H1 (cell line): ENCODE results near the gene SLC9A3. TPM values are rescaled to one million over a fixed set of nuclear protein-coding genes. Genes with fewer than 3 reads are reported as not detected.

Source experiments
- KDM5A ChIP-seq: fragments of 200-600 bp; IDR thresholded peaks from 2 replicates; pipeline ENCODE4 v1.7.1; 2012; ENCODE audit warnings: mild to moderate bottlenecking, low read length, inconsistent platforms, mixed read lengths
- NANOG ChIP-seq: IDR thresholded peaks from 2 replicates; pipeline ENCODE4 v1.6.1; 2011; ENCODE audit warnings: low read length, low read depth, mild to moderate bottlenecking, inconsistent platforms; ENCODE audit not compliant: insufficient read depth, poor library complexity, severe bottlenecking
- polyA plus RNA-seq, 7 experiments: library from polyadenylated mRNA; depleted of rRNA in 3 of 7; stranded (reverse) in 5 of 7; unstranded in 2 of 7; fragments of >200 nt in 5 of 7; fragments of 200-250 nt in 2 of 7; gene quantifications; 1 replicate in 5 of 7; 2 replicates in 1 of 7; 4 replicates in 1 of 7; pipeline versions ENCODE4 v1.2.1 to v1.2.3, GENCODE V29; 2011 to 2013; ENCODE audit warnings: missing spikeins in 2 of 7, mixed read lengths in 2 of 7
- total RNA-seq: library from RNA; stranded (reverse); fragmentation: NEBNext Ultra II Directional; extraction: Animal tissue kit (Norgen Biotek cat#: 25700); gene quantifications from 2 replicates; pipeline ENCODE4 v1.2.1, GENCODE V29; 2021

Gene SLC9A3
- total and polyA plus RNA-seq, 2 of the 8 experiments (the other 6 are each of a cell fraction or from before 2014, with no cell fraction given) = 0.95 to 1.0 TPM

DNA sequence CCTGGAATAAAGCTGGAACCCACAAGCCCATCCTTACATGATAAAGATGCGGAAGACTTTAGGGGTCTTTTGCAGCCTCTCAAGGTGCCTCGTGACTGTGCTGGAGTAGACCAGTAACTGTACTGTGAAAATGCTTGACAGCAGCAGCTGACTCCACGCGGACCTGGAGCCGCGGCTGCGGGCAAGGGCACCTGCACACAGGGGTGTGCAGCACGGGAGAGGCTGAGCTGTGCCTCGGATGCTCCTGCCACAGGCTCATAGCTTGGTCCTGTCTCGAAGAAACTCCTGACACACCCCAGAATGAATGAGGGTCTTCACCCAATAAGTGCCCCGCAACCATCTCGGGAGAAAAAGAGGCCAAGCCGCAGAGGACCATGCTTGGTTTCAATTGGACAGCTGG is 47.5 kb upstream of the SLC9A3 start (continued):
- TF ChIP-seq KDM5A = no peak
- TF ChIP-seq NANOG = no peak
